K562 (cell line): ENCODE measurements around the gene RAB6B. TPM values are rescaled to one million over a fixed set of nuclear protein-coding genes. Genes with fewer than 3 reads are reported as not detected.

Experiments
- ATF7 ChIP-seq: fragments of 450-650 bp; IDR thresholded peaks from 2 replicates; pipeline ENCODE4 v1.7.1; 2014; ENCODE audit warnings: mild to moderate bottlenecking, moderate library complexity
- DNMT1 ChIP-seq: fragments of 450-650 bp; IDR thresholded peaks from 2 replicates; pipeline ENCODE4 v1.6.1; 2016; ENCODE audit warnings: antibody characterized with exemption, mild to moderate bottlenecking
- FOS ChIP-seq: IDR thresholded peaks from 3 replicates; pipeline ENCODE4 v1.6.1; 2011; ENCODE audit not compliant: insufficient read length; ENCODE audit errors: extremely low read depth
- GABPA ChIP-seq: fragments of 200-800 bp; sonication (Bioruptor generic); conservative IDR thresholded peaks from 2 replicates; pipeline ENCODE4 v1.6.1; 2016; ENCODE audit warnings: low read depth, missing genetic modification characterization, missing compliant biosample characterization
- HDAC1 ChIP-seq, 2 experiments: fragments of 450-650 bp; IDR thresholded peaks; 2 replicates each; pipeline ENCODE4 v1.6.1; 2016 to 2017; ENCODE audit warnings: inconsistent platforms in 1 of 2, mild to moderate bottlenecking in 1 of 2, moderate library complexity in 1 of 2
- HDAC3 ChIP-seq: fragments of 450-650 bp; IDR thresholded peaks from 2 replicates; pipeline ENCODE4 v1.6.1; 2018; ENCODE audit warnings: borderline replicate concordance, mild to moderate bottlenecking, moderate library complexity; ENCODE audit not compliant: partially characterized antibody
- JUN ChIP-seq, 2 experiments: sonication (generic) in 1 of 2; formaldehyde crosslinking in 1 of 2; IDR thresholded peaks; 2 replicates each; pipeline versions ENCODE4 v1.6.1 to v1.8.0; 2012 to 2022; ENCODE audit warnings: borderline replicate concordance in 2 of 2, mild to moderate bottlenecking in 2 of 2, improper control_type of control experiment in 1 of 2, low read depth in 1 of 2, low read length in 1 of 2, missing genetic modification reagents in 1 of 2
- MCM7 ChIP-seq, 2 experiments: fragments of 450-650 bp; IDR thresholded peaks; 2 replicates each; pipeline ENCODE4 v1.6.1; 2016 to 2018
- NR1H2 ChIP-seq: sonication (generic); formaldehyde crosslinking; IDR thresholded peaks from 2 replicates; pipeline ENCODE4 v1.4.0; 2020; ENCODE audit warnings: mild to moderate bottlenecking, missing genetic modification reagents
- PHF20 ChIP-seq: fragments of 450-650 bp; IDR thresholded peaks from 2 replicates; pipeline ENCODE4 v1.6.1; 2018; ENCODE audit not compliant: partially characterized antibody
- PRDM10 ChIP-seq: fragments of 450-650 bp; IDR thresholded peaks from 2 replicates; pipeline ENCODE4 v1.6.1; 2018; ENCODE audit not compliant: partially characterized antibody
- PREB ChIP-seq: sonication (generic); formaldehyde crosslinking; IDR thresholded peaks from 2 replicates; pipeline ENCODE4 v1.8.1; 2023; ENCODE audit warnings: mild to moderate bottlenecking, missing genetic modification reagents
- SIX5 ChIP-seq, 2 experiments: IDR thresholded peaks; 2 replicates each; pipeline ENCODE4 v1.6.1; 2011; ENCODE audit warnings: low read length in 2 of 2, borderline replicate concordance in 1 of 2, low read depth in 1 of 2, mild to moderate bottlenecking in 1 of 2, moderate library complexity in 1 of 2; ENCODE audit not compliant: insufficient read depth in 1 of 2
- SNIP1 ChIP-seq: fragments of 450-650 bp; IDR thresholded peaks from 2 replicates; pipeline ENCODE4 v1.7.1; 2017; ENCODE audit warnings: low read depth, mild to moderate bottlenecking
- TAF7 ChIP-seq: fragments of 450-650 bp; IDR thresholded peaks from 2 replicates; pipeline ENCODE4 v1.6.1; 2016; ENCODE audit warnings: missing genetic modification characterization, missing compliant biosample characterization
- TARDBP ChIP-seq: fragments of 450-650 bp; IDR thresholded peaks from 2 replicates; pipeline ENCODE4 v1.6.1; 2016
- ZBED1 ChIP-seq: IDR thresholded peaks from 2 replicates; pipeline ENCODE4 v1.6.1; 2014
- ZBTB2 ChIP-seq: fragments of 450-650 bp; IDR thresholded peaks from 2 replicates; pipeline ENCODE4 v1.6.1; 2016; ENCODE audit warnings: antibody characterized with exemption
- ZFX ChIP-seq: sonication (generic); formaldehyde crosslinking; IDR thresholded peaks from 2 replicates; pipeline ENCODE4 v1.8.0; 2022; ENCODE audit warnings: mild to moderate bottlenecking, missing genetic modification reagents, moderate library complexity
- ZNF175 ChIP-seq: fragments of 200-800 bp; sonication (Bioruptor generic); IDR thresholded peaks from 2 replicates; pipeline ENCODE4 v1.6.1; 2016; ENCODE audit warnings: low read depth, mild to moderate bottlenecking, missing genetic modification characterization, missing compliant biosample characterization
- ZNF311 ChIP-seq: fragments of 250-450 bp; sonication (Bioruptor Pico); IDR thresholded peaks from 2 replicates; pipeline ENCODE4 v1.4.0; 2020; ENCODE audit warnings: mild to moderate bottlenecking, moderate library complexity
- ZNF354B ChIP-seq: fragments of 250-450 bp; sonication (Bioruptor Pico); IDR thresholded peaks from 2 replicates; pipeline ENCODE4 v1.4.0; 2020
- ZNF695 ChIP-seq: fragments of 450-650 bp; formaldehyde crosslinking; IDR thresholded peaks from 2 replicates; pipeline ENCODE4 v1.4.0; 2020; ENCODE audit warnings: mild to moderate bottlenecking, moderate library complexity
- polyA plus RNA-seq, 8 experiments: library from polyadenylated mRNA; depleted of rRNA in 4 of 8; stranded (reverse) in 5 of 8; unstranded in 3 of 8; fragments of >200 nt; fragmentation: Nextera tagmentation in 2 of 8; fragmentation: Illumina TruSeq in 1 of 8; extraction: Ambion mirVana in 2 of 8; extraction: Trizol in 1 of 8; gene quantifications; 2 replicates each; pipeline versions ENCODE4 v1.2.1 to v1.2.3, GENCODE V29; 2011 to 2014; ENCODE audit warnings: inconsistent platforms in 1 of 8, missing spikeins in 1 of 8
- total RNA-seq, 7 experiments: library from RNA; depleted of rRNA in 6 of 7; stranded (reverse); fragments of >200 nt in 6 of 7; fragmentation: Illumina TruSeq in 2 of 7; extraction: Trizol in 2 of 7; gene quantifications; 2 replicates each; pipeline versions ENCODE4 v1.2.1 to v1.2.3, GENCODE V29; 2011 to 2021; ENCODE audit warnings: low replicate concordance in 1 of 7

Gene RAB6B
- total and polyA plus RNA-seq, 9 of the 15 experiments (the other 6 are each of a cell fraction or from before 2014, with no cell fraction given): 0.60 to 18.1 (median 1.5) TPM

DNA sequence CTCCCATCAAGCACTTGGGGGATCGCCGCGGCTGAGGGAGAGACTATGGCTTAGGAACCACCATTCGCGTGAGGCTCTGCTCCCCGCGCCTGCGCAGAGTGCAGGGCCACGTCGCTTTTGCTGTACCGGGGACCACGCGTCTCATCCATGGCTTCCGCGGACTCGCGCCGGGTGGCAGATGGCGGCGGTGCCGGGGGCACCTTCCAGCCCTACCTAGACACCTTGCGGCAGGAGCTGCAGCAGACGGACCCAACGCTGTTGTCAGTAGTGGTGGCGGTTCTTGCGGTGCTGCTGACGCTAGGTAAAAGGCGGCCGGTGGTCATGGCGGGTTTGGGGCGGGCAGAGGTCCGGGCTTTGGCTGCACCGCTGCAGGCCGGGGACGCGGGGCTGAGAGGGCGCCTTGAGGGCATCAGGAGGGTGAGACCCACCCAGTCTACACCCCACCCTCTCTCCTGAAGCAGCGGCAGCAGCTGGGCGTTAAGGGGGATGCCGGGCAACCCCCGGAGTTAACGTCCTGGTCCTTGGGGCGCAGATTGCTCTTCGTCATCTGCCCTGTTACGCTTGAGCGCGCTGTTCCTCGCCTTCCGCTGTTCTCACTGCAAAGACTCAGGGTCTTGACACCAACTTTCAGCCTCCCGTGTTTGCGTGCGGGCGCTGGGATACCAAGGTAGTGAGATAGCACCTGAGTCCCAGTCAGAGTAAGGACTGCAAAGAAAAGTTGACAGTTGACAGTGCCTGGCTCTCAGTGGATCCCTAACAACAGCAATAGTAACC is 89.8 kb downstream of the RAB6B start, which contains the start of gene SRPRB (continued):
- TF ChIP-seq TAF7 (tag) (peak; percentile 55; the same call in 1 of the 2 replicates), PRDM10 (peak; percentile 20), FOS (no peak), ZBTB2 (peak; percentile 91), TARDBP (no peak), JUN (IDR thresholded peaks at IDR 0.05; ENCODE audit: borderline replicate concordance, low read depth, low read length) (0 out of 2 replicates have a peak, but pooled peaks have one; percentile 1), JUN (CRISPR knock-in tag; IDR thresholded peaks at IDR 0.05; ENCODE audit: borderline replicate concordance) (no peak), HDAC1 (IDR thresholded peaks at IDR 0.05) (peak in 1 of 2 experiments; percentile 96; a peak in 2 of 4 replicates), SIX5 (IDR thresholded peaks at IDR 0.05; ENCODE audit: borderline replicate concordance in 1 of 2, insufficient read depth in 1 of 2, low read depth in 1 of 2, low read length in 2 of 2) (peak; percentile 63 to 70; a peak in 3 of 4 replicates), ATF7 (0 out of 2 replicates have a peak, but pooled peaks have one; percentile 31), ZFX (CRISPR knock-in tag) (peak; percentile 57), ZNF311 (CRISPR knock-in tag) (no peak), ZBED1 (no peak), ZNF175 (CRISPR knock-in tag) (no peak), HDAC3 (no peak), GABPA (tag) (0 out of 2 replicates have a peak, but pooled peaks have one; percentile 19), NR1H2 (CRISPR knock-in tag) (no peak), PREB (CRISPR knock-in tag) (no peak), MCM7 (IDR thresholded peaks at IDR 0.05) (no peak), DNMT1 (no peak), ZNF354B (CRISPR knock-in tag) (no peak), SNIP1 (no peak), ZNF695 (no peak), PHF20 (peak; percentile 45)
